Measurements from ENCODE around the gene TSLP.

The TSLP gene

GRCh38 chr5:111099058-111099778 is 27.7 kb downstream of the TSLP start:
- no peak for DNase-seq

DNA sequence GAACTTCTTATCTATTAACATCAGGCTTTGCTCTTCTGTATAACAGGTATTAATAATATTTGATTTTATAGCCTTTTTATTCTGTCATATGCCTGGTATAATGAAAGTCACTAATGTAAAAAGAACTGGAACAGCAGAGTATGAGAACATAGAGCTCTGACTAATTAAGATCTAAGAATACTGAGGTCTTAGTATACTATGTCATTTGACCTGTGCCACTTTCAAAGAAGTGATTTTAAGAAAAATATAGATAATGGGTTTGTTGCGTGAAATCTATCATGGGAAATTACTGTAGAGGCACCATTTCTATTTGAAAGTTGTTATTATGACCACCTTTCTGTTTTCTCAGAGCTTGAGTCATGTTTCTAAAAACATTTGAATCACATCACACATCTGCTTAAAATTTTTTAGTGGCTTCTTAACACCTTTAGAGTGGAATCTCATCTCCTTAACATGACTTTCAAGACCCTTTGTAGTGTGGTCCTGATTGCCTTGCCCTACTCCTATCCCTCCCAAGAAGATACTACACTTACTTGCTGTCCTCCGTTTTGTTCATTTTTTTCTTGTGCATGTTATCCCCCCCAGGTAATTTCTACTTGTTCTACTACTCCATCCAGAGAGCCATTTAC is 34.9 kb downstream of the TSLP start:
- no peak for DNase-seq

- DNase-seq: no peak
These were observed 35.9 kb downstream of the TSLP start for GRCh38 chr5:111107371-111107770.

DNA sequence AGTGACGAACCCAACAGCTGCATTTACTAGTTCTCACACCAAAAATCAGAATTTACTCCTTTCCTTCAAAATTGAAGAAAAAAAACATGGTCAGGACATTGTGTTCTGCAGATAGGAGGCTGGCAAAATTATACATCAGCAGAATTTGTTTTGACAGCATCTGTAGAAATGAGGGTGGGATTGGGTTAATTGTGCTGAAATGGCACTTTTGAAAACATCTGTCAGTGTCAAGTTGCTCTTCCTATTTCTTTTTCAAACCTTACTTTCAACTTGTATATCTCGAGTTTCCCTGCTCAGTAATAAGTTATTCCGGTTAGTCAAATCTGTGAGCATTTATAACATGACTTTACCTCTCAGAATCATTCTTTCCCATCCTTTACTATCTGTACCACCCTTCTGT is 40.4 kb downstream of the TSLP start:
- DNase-seq: no peak

DNA sequence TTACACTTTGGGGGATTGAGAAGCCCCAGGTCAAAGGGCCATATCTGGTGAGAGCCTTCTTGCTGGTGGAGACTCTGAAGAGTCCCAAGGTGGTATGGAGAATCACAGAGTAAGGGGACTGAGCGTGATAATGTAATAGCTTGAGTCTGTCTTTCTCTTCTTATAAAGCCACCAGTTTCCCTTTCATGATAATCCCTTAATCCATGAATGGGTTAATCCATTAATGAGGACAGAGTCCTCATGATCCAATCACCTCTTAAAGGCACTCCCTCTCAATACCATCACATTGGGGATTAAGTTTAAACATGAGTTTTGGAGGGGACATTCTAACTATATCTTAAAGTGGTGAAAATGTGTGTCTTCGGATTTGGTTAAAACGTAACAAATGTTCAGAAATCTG is 42.2 kb downstream of the TSLP start:
- no peak for DNase-seq

DNA sequence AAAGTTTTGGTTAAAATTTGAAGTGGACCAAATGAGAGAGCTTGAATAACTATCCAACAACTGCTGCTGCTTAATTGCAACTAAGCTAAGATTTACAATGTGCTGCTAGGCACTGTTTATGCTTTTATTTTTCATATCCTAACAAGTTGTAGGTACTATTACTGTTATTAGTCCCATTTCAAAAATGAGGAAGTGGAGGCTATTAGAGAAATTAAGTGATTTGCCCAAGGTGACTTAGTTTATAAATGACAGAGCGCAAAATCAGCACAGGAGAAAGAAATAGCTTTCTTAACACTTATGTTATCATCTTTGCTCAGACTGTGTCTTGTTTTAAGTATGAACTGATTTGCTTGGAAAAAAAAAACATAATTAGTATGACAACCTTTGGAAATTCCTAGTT is 43.7 kb downstream of the TSLP start:
- DNase-seq: no peak

DNA sequence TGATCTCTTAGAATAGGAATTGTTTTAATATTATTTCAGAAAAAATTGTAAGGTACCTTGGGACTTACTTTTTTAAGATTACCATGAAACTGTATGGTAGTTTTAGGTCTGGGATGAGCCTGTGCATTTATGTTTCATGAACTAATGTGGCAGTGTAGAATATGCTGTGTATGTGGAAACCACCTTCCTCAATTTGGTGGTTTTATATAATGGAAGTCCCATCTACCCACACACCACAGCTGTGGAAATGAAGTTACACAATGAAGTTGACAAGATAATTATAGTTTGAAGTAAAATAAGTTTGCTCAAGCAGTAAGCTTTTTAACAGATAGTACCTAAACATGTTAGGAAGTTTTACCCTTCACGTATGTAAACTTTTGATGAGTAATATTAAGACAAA is 45.0 kb downstream of the TSLP start:
- DNase-seq: no peak

DNA sequence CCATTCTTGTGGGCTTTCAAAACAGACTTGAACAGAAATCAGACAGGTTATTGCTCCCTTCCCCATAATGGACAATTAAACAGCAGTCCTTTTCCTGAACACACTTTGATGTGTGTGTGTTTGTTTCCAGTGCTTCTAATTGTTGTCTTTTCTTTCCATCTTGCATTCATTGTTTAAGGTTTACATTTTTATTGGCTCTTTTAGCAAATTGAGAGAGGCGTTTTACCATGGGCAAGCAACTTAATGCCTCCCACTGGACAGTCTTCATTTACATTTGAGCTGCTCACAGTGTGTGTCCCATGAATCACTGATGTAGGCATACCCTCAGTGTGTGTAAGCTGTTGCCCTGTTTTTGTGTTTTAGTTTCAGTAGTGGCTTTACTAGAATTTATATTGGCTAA is 45.6 kb downstream of the TSLP start:
- no peak for DNase-seq

DNA sequence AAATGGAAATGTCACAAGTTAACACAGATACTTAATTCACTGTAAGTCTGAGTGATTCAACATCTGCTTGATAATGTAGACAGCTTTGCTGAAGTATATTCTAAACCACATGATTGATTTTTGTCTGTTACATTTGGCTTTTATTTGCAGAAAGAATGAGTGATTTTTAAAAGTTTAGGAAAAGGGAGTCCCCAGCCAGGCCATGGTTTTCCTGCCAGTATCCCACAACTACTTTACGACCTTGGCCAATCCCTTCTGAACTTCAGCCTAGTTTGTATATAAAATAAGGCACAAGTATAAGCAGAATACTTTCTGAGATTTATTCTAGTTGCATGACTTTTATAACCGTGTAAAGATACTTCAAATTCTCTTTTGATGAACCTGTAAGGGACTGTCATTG is 47.7 kb downstream of the TSLP start:
- no peak for DNase-seq

- no peak for DNase-seq
These were observed 48.3 kb downstream of the TSLP start for GRCh38 chr5:111119856-111120255.

- DNase-seq: no peak
These were observed 49.4 kb downstream of the TSLP start for GRCh38 chr5:111120911-111121310.

DNA sequence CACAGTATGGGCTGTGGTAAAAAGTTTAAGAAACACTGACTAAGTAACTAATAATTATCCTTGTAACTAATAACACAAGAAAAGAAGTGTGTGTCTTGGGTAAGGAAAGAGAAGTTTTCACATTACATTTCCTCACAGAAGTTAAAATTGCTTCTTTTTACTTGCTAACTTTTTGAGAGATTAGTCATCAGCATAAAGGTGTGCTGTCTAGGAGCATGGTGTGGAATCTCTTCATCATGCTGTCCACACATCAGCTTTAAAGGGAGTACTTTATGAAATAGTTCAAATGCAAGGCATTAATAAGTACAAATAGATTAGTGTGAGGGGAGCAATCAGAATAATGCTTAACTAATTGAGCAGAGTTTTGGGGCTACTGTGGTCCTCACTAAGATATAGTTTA is 50.4 kb downstream of the TSLP start:
- no peak for DNase-seq

- DNase-seq: no peak
These were observed 50.9 kb downstream of the TSLP start for GRCh38 chr5:111122398-111122797.

DNA sequence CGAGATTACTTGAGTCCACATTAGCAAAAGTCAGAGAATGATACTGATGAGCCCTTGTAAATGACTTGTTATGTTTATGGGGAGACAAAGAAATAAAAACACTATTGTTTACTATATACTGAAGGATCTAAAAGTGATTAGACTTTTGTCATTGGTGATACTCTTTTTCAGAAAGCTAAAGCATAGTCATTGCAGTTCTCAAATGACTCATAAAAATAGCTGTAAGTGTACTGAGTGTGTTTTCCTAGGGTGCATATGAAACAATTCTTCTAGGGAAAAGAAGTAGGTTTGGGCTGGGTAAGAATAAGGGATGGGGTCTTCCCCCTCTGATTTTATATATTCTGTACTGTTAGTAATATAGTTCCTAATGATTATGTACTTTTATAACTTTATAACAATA is 53.3 kb downstream of the TSLP start:
- no peak for DNase-seq

- DNase-seq: no peak
These were observed 55.4 kb downstream of the TSLP start for GRCh38 chr5:111126896-111127295.
